Measurements from ENCODE around the gene CHTF18.

CHTF18 gene

GRCh38 chr16:775236-775796 lies 13.1 kb upstream of the CHTF18 start:
- TF ChIP-seq, protein P1, sequence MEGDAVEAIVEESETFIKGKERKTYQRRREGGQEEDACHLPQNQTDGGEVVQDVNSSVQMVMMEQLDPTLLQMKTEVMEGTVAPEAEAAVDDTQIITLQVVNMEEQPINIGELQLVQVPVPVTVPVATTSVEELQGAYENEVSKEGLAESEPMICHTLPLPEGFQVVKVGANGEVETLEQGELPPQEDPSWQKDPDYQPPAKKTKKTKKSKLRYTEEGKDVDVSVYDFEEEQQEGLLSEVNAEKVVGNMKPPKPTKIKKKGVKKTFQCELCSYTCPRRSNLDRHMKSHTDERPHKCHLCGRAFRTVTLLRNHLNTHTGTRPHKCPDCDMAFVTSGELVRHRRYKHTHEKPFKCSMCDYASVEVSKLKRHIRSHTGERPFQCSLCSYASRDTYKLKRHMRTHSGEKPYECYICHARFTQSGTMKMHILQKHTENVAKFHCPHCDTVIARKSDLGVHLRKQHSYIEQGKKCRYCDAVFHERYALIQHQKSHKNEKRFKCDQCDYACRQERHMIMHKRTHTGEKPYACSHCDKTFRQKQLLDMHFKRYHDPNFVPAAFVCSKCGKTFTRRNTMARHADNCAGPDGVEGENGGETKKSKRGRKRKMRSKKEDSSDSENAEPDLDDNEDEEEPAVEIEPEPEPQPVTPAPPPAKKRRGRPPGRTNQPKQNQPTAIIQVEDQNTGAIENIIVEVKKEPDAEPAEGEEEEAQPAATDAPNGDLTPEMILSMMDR (IDR thresholded peaks at IDR 0.05), result no peak

- TF ChIP-seq, protein P1 (IDR thresholded peaks at IDR 0.05), result no peak
These were observed 11.6 kb upstream of the CHTF18 start for GRCh38 chr16:776824-777223.

DNA sequence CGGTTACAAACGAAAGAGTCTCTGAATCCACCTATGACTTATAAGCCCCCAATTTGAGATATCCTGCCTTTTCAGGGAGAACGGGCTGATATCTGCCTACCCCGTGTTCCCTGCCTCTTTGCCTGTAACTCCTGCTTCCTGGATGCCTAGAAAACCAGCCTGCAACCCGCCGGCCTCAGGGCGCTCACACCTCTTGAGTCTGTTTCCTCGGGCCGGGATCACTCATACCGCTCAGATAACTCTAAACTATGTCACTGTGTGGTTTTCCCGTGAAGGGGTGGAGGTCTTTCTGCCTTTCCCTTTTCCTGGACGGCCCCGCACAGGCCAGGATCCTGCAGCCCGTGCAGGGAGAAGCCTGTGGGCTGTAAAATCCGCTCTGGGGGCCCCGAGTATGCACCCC lies 10.6 kb upstream of the CHTF18 start:
- TF ChIP-seq, protein P1 (IDR thresholded peaks at IDR 0.05), result no peak

DNA sequence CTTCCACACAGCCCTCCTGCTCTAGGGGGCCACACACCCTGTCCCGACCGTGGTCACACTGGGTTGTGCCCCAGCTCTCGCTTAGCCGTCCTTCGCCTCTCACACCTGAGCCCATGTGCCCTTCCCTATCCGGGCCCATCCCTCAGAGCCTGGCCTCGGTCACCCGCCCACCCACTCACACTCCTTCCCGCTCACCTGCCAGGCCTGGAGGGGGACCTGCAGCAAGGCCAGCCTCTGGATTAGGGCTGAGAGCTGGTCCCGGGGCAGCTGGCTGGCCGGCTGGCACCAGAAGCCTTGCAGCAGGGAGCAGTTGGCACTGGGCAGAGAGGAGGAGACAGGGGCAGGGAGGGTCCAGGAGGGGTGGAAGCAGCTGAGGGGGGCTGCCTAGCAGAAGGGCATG lies 10.0 kb upstream of the CHTF18 start:
- TF ChIP-seq, protein P1 (IDR thresholded peaks at IDR 0.05), result no peak

- TF ChIP-seq, protein P1 (IDR thresholded peaks at IDR 0.05), result no peak
These were observed 9.4 kb upstream of the CHTF18 start for GRCh38 chr16:778909-779527.

DNA sequence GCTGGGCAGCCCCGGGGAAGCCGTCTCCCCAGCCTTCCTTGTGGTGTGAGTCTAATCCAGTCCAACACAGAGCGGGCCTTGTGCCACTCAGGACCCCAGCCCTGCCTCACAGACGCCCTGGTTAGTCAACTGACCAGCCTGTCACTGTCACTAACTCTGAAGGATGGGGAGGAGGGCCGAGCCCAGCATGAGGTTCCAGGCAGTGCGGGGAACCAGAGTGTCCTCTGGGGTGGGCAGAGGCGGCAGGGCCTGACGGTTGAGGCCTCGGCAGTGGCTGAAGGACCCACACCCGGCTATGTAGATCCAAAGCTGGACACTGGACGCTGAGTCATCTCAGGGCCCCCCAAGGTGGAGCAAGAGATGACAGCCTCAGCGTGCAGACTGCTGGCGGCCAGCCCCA lies 8.9 kb upstream of the CHTF18 start:
- TF ChIP-seq, protein P1 (IDR thresholded peaks at IDR 0.05), result no peak

DNA sequence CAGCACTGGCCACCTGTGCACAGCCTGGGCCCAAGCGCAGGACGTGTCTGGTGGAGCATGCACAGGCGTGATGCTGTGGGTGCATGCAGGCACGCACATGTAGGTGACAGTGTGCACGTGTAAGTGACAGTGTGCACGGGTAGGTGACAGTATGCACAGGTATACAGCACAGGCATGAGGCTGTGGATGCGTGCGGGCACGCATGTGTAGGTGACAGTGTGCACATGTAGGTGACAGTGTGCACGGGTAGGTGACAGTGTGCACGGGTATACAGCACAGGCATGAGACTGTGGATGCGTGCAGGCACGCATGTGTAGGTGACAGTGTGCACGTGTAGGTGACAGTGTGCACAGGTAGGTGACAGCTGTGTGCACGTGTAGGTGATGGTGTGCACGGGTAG lies 8.1 kb upstream of the CHTF18 start:
- TF ChIP-seq, protein P1 (IDR thresholded peaks at IDR 0.05), result no peak

Measured in LNCAP (cell line).